Activated CD4-positive, alpha-beta memory T cell treated with anti-CD3 and anti-CD28 coated beads for 36 hours (primary cell): ENCODE data around the gene GTF3C4. TPM values are rescaled to one million over a fixed set of nuclear protein-coding genes. Genes with fewer than 3 reads are reported as not detected.

ENCODE experiments used
- CTCF ChIA-PET: fragments of 350-600 bp; sonication (Branson Sonifier 250); formaldehyde crosslinking; loops from one replicate; lab custom pipeline; 2021; ENCODE audit warnings: antibody characterized with exemption, inconsistent platforms; lab: Charles Lee
- POLR2A ChIA-PET: fragments of 350-600 bp; sonication (Branson Sonifier 250); formaldehyde crosslinking; loops from one replicate; lab custom pipeline; 2021; ENCODE audit warnings: antibody characterized with exemption; lab: Charles Lee
- DNase-seq: peaks from one replicate; pipeline ENCODE4 v3.0.0-alpha.2; 2020
- H3K27ac Mint-ChIP-seq: one replicate; pipeline ENCODE4 v1.8.0; 2021; ENCODE audit warnings: mixed read lengths
- H3K27me3 Mint-ChIP-seq: one replicate; pipeline ENCODE4 v1.8.0; 2021; ENCODE audit warnings: mixed read lengths
- H3K36me3 Mint-ChIP-seq: one replicate; pipeline ENCODE4 v1.8.0; 2021; ENCODE audit warnings: mixed read lengths
- H3K4me1 Mint-ChIP-seq: one replicate; pipeline ENCODE4 v1.8.0; 2021; ENCODE audit warnings: low read depth, mixed read lengths
- H3K4me3 Mint-ChIP-seq: one replicate; pipeline ENCODE4 v1.8.0; 2021; ENCODE audit warnings: mild to moderate bottlenecking, mixed read lengths
- H3K9me3 Mint-ChIP-seq: one replicate; pipeline ENCODE4 v1.8.0; 2021; ENCODE audit warnings: mixed read lengths
- intact Hi-C: fragments of 100-400 bp; cut with micrococcal nuclease; formaldehyde crosslinking; loops from one replicate; pipeline ENCODE4 v1.15.1; 2023
- total RNA-seq, 2 experiments: library from RNA; stranded (reverse); gene quantifications; one replicate each; pipeline ENCODE4 v1.2.3, GENCODE V29; 2021

Gene GTF3C4
- total RNA-seq: 10 to 100 TPM; 11.6 to 12.4 TPM

- Mint-ChIP-seq H3K36me3 (peaks cover 10% of the 10 kb centered on the region), H3K4me3 (peak within 1 kb of the TSS; percentile 86), H3K27me3 (no peaks in the 10 kb centered on the region), H3K4me1 (peaks cover 50% of the 10 kb centered on the region), H3K27ac (peak within 1 kb of the TSS; percentile 87), H3K9me3 (no peaks in the 10 kb centered on the region)
- CTCF ChIA-PET: interaction anchor here (0.9 to 3.4 kb wide), 5 partner anchors 24 to 429 kb away, joined by 3 to 12 read pairs (median 3); no protein-coding TSS in a partner anchor
- POLR2A ChIA-PET: interaction anchor here (0.7 to 2.4 kb wide), 7 partner anchors 10 to 274 kb away, joined by 3 to 11 read pairs (median 5); partner anchors contain the start of genes AK8 and SPACA9
- intact Hi-C loops: loop anchor here (2.0 to 10.0 kb wide), 4 partner anchors 100 to 1546 kb away; partner anchors contain the start of genes NUP214, SETX and TTF1
- DNase-seq: peak; percentile 58
Observed at GRCh38 chr9:132670457-132671391, at the start of gene GTF3C4. Gene GTF3C4 (plus strand): TSS chr9:132670464. CDS start chr9:132670599, 135 bp downstream.

- DNase-seq: no peak
- peaks cover 43% of the 10 kb centered on the region for H3K36me3 Mint-ChIP-seq
- no peak overlapping the region for H3K4me3 Mint-ChIP-seq
- no peaks in the 10 kb centered on the region for H3K9me3 Mint-ChIP-seq
- no peaks in the 10 kb centered on the region for H3K4me1 Mint-ChIP-seq
- no peaks in the 10 kb centered on the region for H3K27me3 Mint-ChIP-seq
- ChIA-PET CTCF (no interaction called here), POLR2A (interaction anchor here (0.6 kb wide), 1 partner anchor 375 kb away, joined by 3 read pairs; no protein-coding TSS in a partner anchor)
- no peak overlapping the region for H3K27ac Mint-ChIP-seq
- intact Hi-C loops: no loop called here
Observed at GRCh38 chr9:132622159-132622558, 48.1 kb upstream of the GTF3C4 start.

GRCh38 chr9:132626285-132626684 lies 44.0 kb upstream of the GTF3C4 start:
- no peak overlapping the region for H3K27ac Mint-ChIP-seq
- ChIA-PET CTCF (no interaction called here), POLR2A (no interaction called here)
- intact Hi-C loops: no loop called here
- no peaks in the 10 kb centered on the region for H3K27me3 Mint-ChIP-seq
- peaks cover 59% of the 10 kb centered on the region for H3K36me3 Mint-ChIP-seq
- no peaks in the 10 kb centered on the region for H3K9me3 Mint-ChIP-seq
- no peaks in the 10 kb centered on the region for H3K4me1 Mint-ChIP-seq
- H3K4me3 Mint-ChIP-seq: no peak overlapping the region
- no peak for DNase-seq

- intact Hi-C loops: no loop called here
- H3K27ac Mint-ChIP-seq: no peak overlapping the region
- no peak overlapping the region for H3K4me3 Mint-ChIP-seq
- DNase-seq: no peak
- H3K9me3 Mint-ChIP-seq: no peaks in the 10 kb centered on the region
- H3K4me1 Mint-ChIP-seq: no peaks in the 10 kb centered on the region
- peaks cover 59% of the 10 kb centered on the region for H3K36me3 Mint-ChIP-seq
- CTCF ChIA-PET: no interaction called here
- POLR2A ChIA-PET: no interaction called here
- no peaks in the 10 kb centered on the region for H3K27me3 Mint-ChIP-seq
Observed at GRCh38 chr9:132627106-132627505, 43.2 kb upstream of the GTF3C4 start.

- no peak for DNase-seq
- ChIA-PET CTCF (no interaction called here), POLR2A (no interaction called here)
- Mint-ChIP-seq H3K9me3 (no peaks in the 10 kb centered on the region), H3K4me1 (no peaks in the 10 kb centered on the region), H3K4me3 (no peak overlapping the region), H3K27me3 (no peaks in the 10 kb centered on the region), H3K36me3 (peaks cover 57% of the 10 kb centered on the region), H3K27ac (no peak overlapping the region)
- intact Hi-C loops: no loop called here
Observed at GRCh38 chr9:132627594-132627993, 42.7 kb upstream of the GTF3C4 start.

- Mint-ChIP-seq H3K9me3 (no peaks in the 10 kb centered on the region), H3K27me3 (no peaks in the 10 kb centered on the region), H3K36me3 (peaks cover 56% of the 10 kb centered on the region), H3K4me3 (no peak overlapping the region), H3K27ac (no peak overlapping the region), H3K4me1 (peaks cover 3% of the 10 kb centered on the region)
- intact Hi-C loops: no loop called here
- DNase-seq: no peak
- POLR2A ChIA-PET: no interaction called here
- CTCF ChIA-PET: no interaction called here
Observed at GRCh38 chr9:132628746-132629145, 41.5 kb upstream of the GTF3C4 start.

GRCh38 chr9:132630116-132630515 lies 40.1 kb upstream of the GTF3C4 start:
- Mint-ChIP-seq H3K27ac (no peak overlapping the region), H3K36me3 (peaks cover 59% of the 10 kb centered on the region), H3K9me3 (no peaks in the 10 kb centered on the region), H3K27me3 (no peaks in the 10 kb centered on the region), H3K4me3 (no peak overlapping the region), H3K4me1 (peaks cover 3% of the 10 kb centered on the region)
- intact Hi-C loops: no loop called here
- POLR2A ChIA-PET: no interaction called here
- DNase-seq: no peak
- CTCF ChIA-PET: no interaction called here

GRCh38 chr9:132630811-132631210 lies 39.5 kb upstream of the GTF3C4 start:
- no peak overlapping the region for H3K4me3 Mint-ChIP-seq
- H3K27me3 Mint-ChIP-seq: no peaks in the 10 kb centered on the region
- no peak for DNase-seq
- H3K36me3 Mint-ChIP-seq: peaks cover 53% of the 10 kb centered on the region
- H3K4me1 Mint-ChIP-seq: peaks cover 3% of the 10 kb centered on the region
- intact Hi-C loops: no loop called here
- CTCF ChIA-PET: no interaction called here
- POLR2A ChIA-PET: no interaction called here
- no peaks in the 10 kb centered on the region for H3K9me3 Mint-ChIP-seq
- no peak overlapping the region for H3K27ac Mint-ChIP-seq

GRCh38 chr9:132631280-132631679 lies 39.0 kb upstream of the GTF3C4 start:
- Mint-ChIP-seq H3K9me3 (no peaks in the 10 kb centered on the region), H3K27ac (no peak overlapping the region), H3K27me3 (no peaks in the 10 kb centered on the region), H3K4me1 (peaks cover 3% of the 10 kb centered on the region), H3K4me3 (no peak overlapping the region), H3K36me3 (peaks cover 51% of the 10 kb centered on the region)
- no peak for DNase-seq
- ChIA-PET CTCF (no interaction called here), POLR2A (no interaction called here)
- intact Hi-C loops: no loop called here

GRCh38 chr9:132631685-132632084 lies 38.6 kb upstream of the GTF3C4 start:
- H3K36me3 Mint-ChIP-seq: peaks cover 49% of the 10 kb centered on the region
- no peak overlapping the region for H3K4me3 Mint-ChIP-seq
- peaks cover 3% of the 10 kb centered on the region for H3K4me1 Mint-ChIP-seq
- ChIA-PET POLR2A (no interaction called here), CTCF (no interaction called here)
- H3K27me3 Mint-ChIP-seq: no peaks in the 10 kb centered on the region
- DNase-seq: no peak
- no peaks in the 10 kb centered on the region for H3K9me3 Mint-ChIP-seq
- no peak overlapping the region for H3K27ac Mint-ChIP-seq
- intact Hi-C loops: no loop called here

- ChIA-PET POLR2A (interaction anchor here (0.8 kb wide), 1 partner anchor 61 kb away, joined by 3 read pairs; no protein-coding TSS in a partner anchor), CTCF (interaction anchor here (0.6 kb wide), 1 partner anchor 12 kb away, joined by 3 read pairs; no protein-coding TSS in a partner anchor)
- no peaks in the 10 kb centered on the region for H3K9me3 Mint-ChIP-seq
- H3K27ac Mint-ChIP-seq: no peak overlapping the region
- H3K4me3 Mint-ChIP-seq: no peak overlapping the region
- intact Hi-C loops: no loop called here
- no peak for DNase-seq
- H3K36me3 Mint-ChIP-seq: peaks cover 51% of the 10 kb centered on the region
- H3K4me1 Mint-ChIP-seq: peaks cover 3% of the 10 kb centered on the region
- no peaks in the 10 kb centered on the region for H3K27me3 Mint-ChIP-seq
Observed at GRCh38 chr9:132632413-132633129, 37.7 kb upstream of the GTF3C4 start.

GRCh38 chr9:132634327-132634726 lies 35.9 kb upstream of the GTF3C4 start:
- H3K4me3 Mint-ChIP-seq: no peak overlapping the region
- peaks cover 3% of the 10 kb centered on the region for H3K4me1 Mint-ChIP-seq
- intact Hi-C loops: no loop called here
- no peaks in the 10 kb centered on the region for H3K27me3 Mint-ChIP-seq
- H3K36me3 Mint-ChIP-seq: peaks cover 48% of the 10 kb centered on the region
- DNase-seq: no peak
- H3K27ac Mint-ChIP-seq: no peak overlapping the region
- CTCF ChIA-PET: no interaction called here
- no peaks in the 10 kb centered on the region for H3K9me3 Mint-ChIP-seq
- POLR2A ChIA-PET: no interaction called here
